ENCODE measurements around the gene ZDHHC4.

The ZDHHC4 gene

GRCh38 chr7:6606866-6607583 is 29.8 kb downstream of the ZDHHC4 start:
- DNase-seq (ENCODE audit: low read depth in 2 of 2): no peak

- DNase-seq (ENCODE audit: low read depth in 2 of 2): no peak
These were observed 30.4 kb downstream of the ZDHHC4 start for GRCh38 chr7:6607651-6608051.

DNA sequence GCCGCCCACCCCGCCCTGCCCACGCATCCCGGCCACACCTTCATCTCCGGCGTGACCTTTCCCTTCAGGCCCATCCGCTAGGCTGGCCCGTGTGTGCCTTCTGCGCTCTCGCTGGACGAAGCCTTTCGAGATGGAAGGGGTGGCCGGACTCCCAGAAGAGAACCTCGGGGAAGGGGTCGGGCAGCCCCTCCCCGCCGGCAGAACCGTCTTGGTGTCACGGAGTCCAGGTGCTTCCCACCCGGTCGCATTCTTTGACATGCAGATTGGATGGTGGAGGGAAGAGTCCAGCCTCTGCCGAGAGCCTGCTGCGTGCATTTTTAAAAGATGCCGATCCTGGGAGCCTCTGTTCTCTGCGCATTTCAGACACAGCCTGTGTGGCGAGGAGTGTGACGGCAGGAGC is 30.8 kb downstream of the ZDHHC4 start:
- no peak for DNase-seq (ENCODE audit: low read depth in 2 of 2)

- no peak for DNase-seq (ENCODE audit: low read depth in 2 of 2)
These were observed 31.5 kb downstream of the ZDHHC4 start for GRCh38 chr7:6608794-6609193.

DNA sequence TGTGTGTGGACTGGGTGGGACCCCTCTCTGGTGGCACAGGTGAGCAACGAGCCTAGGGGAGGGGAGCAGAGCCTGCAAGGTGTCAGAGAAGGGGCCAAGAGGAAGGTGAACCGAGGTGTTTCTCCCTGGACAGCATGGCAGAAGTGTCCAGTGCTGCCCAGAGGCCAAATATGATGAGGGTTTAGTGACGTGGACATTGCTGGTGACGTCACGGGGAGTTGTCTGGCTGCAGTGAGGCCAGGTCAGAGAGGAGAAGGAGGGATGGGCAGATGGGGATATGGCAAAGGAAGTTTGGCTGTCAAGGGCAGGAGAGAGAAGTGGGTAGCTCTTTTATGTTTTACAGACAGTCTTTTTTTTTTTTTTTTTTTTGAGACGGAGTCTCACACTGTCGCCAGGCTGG is 35.6 kb downstream of the ZDHHC4 start:
- DNase-seq (ENCODE audit: low read depth in 2 of 2): no peak

DNA sequence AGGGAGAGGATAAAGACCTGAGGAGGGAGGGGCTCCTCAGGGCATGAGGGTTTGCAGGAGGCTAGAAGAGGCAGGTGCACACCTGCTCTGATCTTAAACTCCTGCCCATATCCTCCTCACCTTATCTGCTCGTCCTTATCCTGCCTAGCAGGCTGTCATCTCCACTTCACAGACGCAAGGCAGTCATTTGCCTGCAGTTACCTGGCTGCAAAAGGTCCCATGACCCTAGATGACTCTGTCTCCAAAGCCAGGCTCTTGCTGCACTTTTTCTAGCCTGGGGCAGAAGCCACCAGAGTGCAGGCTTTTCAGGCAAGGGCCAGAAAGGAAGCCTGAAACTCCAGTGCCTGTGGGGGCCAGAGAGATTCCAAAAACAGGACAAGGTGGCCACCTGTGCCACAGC is 36.5 kb downstream of the ZDHHC4 start:
- DNase-seq (ENCODE audit: low read depth in 2 of 2): no peak

DNA sequence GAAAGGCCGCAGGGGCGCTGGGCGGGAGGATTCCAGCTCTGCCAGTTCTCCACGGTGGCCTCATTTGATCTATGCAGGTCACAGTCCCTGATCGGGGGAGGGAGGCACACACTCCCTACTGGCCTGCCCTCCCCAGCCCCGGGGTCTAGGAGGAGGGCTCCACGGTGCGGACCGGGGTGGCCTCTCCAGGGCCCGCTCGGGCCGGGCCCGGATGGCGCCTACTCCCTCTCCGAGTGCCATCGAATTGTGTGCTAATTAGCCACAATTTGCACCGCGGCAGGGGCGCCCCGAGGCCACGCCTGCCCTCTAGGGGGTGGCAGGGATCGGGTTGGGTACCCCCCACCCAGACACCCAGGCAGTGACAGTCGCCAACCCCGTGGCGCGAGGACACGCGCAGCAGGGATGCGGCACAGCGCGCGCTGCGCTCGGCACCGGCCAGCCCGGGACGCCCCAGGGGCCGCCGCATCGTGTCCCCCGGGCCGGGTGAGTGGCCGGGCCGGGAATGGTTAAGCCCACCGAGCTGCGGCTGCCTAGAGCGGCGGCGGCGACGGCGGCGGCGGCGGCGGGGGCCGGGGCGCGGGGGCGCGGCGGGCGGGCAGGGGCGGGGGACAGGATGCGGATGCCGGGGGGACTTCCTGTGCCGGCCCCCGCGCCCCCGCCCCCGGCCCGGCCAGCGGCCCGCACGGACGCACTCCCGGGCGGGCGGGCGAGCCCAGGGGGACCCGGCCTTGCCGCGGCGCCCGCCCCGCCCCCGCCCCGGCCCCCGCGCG is 37.9 kb downstream of the ZDHHC4 start, which contains the start of gene ZNF853:
ZNF853 (plus strand) TSS at position 658 of the 770 bp plus-strand sequence. CDS start 565 bp downstream, outside the sequence.
- no peak for DNase-seq (ENCODE audit: low read depth in 2 of 2)

GRCh38 chr7:6615723-6616555 is 38.7 kb downstream of the ZDHHC4 start:
- no peak for DNase-seq (ENCODE audit: low read depth in 2 of 2)

- DNase-seq (ENCODE audit: low read depth in 2 of 2): no peak
These were observed 39.8 kb downstream of the ZDHHC4 start for GRCh38 chr7:6616854-6617643.

- no peak for DNase-seq (ENCODE audit: low read depth in 2 of 2)
These were observed 41.4 kb downstream of the ZDHHC4 start for GRCh38 chr7:6618621-6619020.

DNA sequence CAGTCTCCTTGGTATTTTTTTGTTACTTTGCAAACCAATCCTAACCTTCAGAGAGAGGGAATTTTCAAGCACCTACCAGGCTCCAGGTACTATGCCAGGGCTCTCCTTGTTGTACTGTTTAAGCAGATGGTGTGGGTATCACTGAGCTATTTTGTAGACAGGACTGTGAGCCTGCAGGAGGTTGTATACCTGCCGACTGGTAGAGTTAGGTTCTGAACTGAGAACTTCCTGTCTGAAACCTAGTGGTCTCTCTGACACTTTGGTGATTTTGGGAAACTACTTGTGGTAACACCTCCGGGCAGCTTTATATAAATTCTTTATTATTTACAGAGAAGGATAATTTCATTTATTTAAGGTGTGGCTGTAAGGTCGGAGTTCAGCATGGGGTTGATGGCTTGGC is 42.7 kb downstream of the ZDHHC4 start:
- DNase-seq (ENCODE audit: low read depth in 2 of 2): no peak

- DNase-seq (ENCODE audit: low read depth in 2 of 2): no peak
These were observed 44.2 kb downstream of the ZDHHC4 start for GRCh38 chr7:6621195-6622133.

GRCh38 chr7:6622134-6622710 is 45.0 kb downstream of the ZDHHC4 start:
- DNase-seq (ENCODE audit: low read depth in 2 of 2): no peak

GRCh38 chr7:6623589-6624245 is 46.5 kb downstream of the ZDHHC4 start:
- DNase-seq (ENCODE audit: low read depth in 2 of 2): no peak

DNA sequence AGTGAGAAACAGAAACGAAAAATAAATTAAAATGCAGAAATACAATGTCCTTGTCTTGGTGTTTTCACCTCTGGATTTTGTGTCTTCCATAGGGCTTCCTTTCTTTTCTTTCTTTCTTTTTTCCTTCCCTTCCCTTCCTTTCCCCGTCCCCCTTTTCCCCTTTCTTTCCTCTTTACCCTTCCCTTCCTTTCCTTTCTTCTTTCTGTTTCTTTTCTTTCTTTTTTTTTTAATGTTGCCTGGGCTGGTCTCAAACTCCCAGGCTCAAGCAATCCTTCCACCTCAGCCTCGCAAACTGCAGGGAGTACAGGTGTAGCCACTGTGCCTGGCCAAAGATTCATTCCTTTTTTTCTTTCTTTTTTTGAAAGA is 47.0 kb downstream of the ZDHHC4 start:
- no peak for DNase-seq (ENCODE audit: low read depth in 2 of 2)

- no peak for DNase-seq (ENCODE audit: low read depth in 2 of 2)
These were observed 50.8 kb downstream of the ZDHHC4 start for GRCh38 chr7:6628045-6628444.

GRCh38 chr7:6630007-6630849 is 53.0 kb downstream of the ZDHHC4 start:
- no peak for DNase-seq (ENCODE audit: low read depth in 2 of 2)

GRCh38 chr7:6631605-6632004 is 54.4 kb downstream of the ZDHHC4 start:
- no peak for DNase-seq (ENCODE audit: low read depth in 2 of 2)

- no peak for DNase-seq (ENCODE audit: low read depth in 2 of 2)
These were observed 56.8 kb downstream of the ZDHHC4 start for GRCh38 chr7:6634021-6634420.

All from fibroblast of skin of left biceps (primary cell).